Small intestine (tissue), 7 donors: ENCODE results near the gene ANKRD55. TPM values are rescaled to one million over a fixed set of nuclear protein-coding genes. Genes with fewer than 3 reads are reported as not detected.

Source experiments
- DNase-seq, 2 donors: peaks; one replicate each; pipeline versions ENCODE4 v3.0.0 to v3.0.0-alpha.2; 2013
- FAIRE-seq: peaks from 2 replicates; lab custom pipeline; 2012; peaks lifted over from hg19 to GRCh38; lab: Jason Lieb, UNC
- H3K27ac ChIP-seq, 3 donors: one replicate each; pipeline ENCODE4 v1.5.1; 2013; ENCODE audit warnings: low read length in 2 of 3, mild to moderate bottlenecking in 2 of 3, control low read depth in 1 of 3, inconsistent platforms in 1 of 3, low read depth in 1 of 3, moderate library complexity in 1 of 3
- H3K27me3 ChIP-seq, 3 donors: one replicate each; pipeline ENCODE4 v1.6.1; 2013; ENCODE audit warnings: low read length in 3 of 3, inconsistent platforms in 1 of 3; ENCODE audit not compliant: control insufficient read depth in 3 of 3, insufficient read depth in 3 of 3
- H3K36me3 ChIP-seq, 3 donors: one replicate each; pipeline ENCODE4 v1.6.1; 2013; ENCODE audit warnings: low read length in 3 of 3, inconsistent platforms in 1 of 3, low read depth in 1 of 3, mild to moderate bottlenecking in 1 of 3, moderate library complexity in 1 of 3; ENCODE audit not compliant: control insufficient read depth in 3 of 3, insufficient read depth in 2 of 3
- H3K4me1 ChIP-seq, 3 donors: one replicate each; pipeline ENCODE4 v1.6.1; 2013; ENCODE audit warnings: low read length in 2 of 3, inconsistent platforms in 1 of 3, low read depth in 1 of 3, mild to moderate bottlenecking in 1 of 3, moderate library complexity in 1 of 3; ENCODE audit not compliant: control insufficient read depth in 3 of 3, insufficient read depth in 2 of 3
- H3K4me3 ChIP-seq, 3 donors: one replicate each; pipeline ENCODE4 v1.5.1; 2013; ENCODE audit warnings: low read length in 3 of 3, control low read depth in 1 of 3, inconsistent platforms in 1 of 3, low read depth in 1 of 3, mild to moderate bottlenecking in 1 of 3, moderate library complexity in 1 of 3
- H3K9me3 ChIP-seq, 2 donors: one replicate each; pipeline ENCODE4 v1.6.1; 2013; ENCODE audit warnings: low read depth in 1 of 2, low read length in 1 of 2; ENCODE audit not compliant: control insufficient read depth in 2 of 2, insufficient read depth in 1 of 2
- WGBS, 3 donors: extraction: QIAGEN DNeasy Blood & Tissue Kit; methylation state at CpG; one replicate each; pipeline ENCODE4 v1.1.7; 2013; 5-methylcytosine and 5-hydroxymethylcytosine counted together
- polyA plus RNA-seq, 4 donors: library from polyadenylated mRNA; stranded (reverse) in 3 of 4; unstranded in 1 of 4; fragments of 200-250 nt in 3 of 4; fragments of 120-200 nt in 1 of 4; gene quantifications; one replicate each; pipeline versions ENCODE4 v1.2.1 to v1.2.3, GENCODE V29; 2013
- donor health status: healthy with polysubstance abuse.
- donor health status: control.
- donor health status: control.
- donor health status: Bipolar disorder and iron deficiency.
- donor health status: healthy.

Gene ANKRD55
- polyA plus RNA-seq, 4 donors = 0.10 to 0.13 TPM; not detected in 2

- 85 to 90% (median 89%) methylated on average over 10 of the region's 10 CpGs for WGBS, 3 donors
- Histone ChIP-seq H3K27ac (no peak overlapping the region), H3K36me3 (no peaks in the 10 kb centered on the region), H3K9me3 (no peaks in the 10 kb centered on the region), H3K4me1 (no peaks in the 10 kb centered on the region), H3K27me3 (no peaks in the 10 kb centered on the region), H3K4me3 (no peak overlapping the region)
- FAIRE-seq (no peak), DNase-seq (no peak)
Measured at GRCh38 chr5:56094579-56095361, 138.4 kb downstream of the ANKRD55 start.

- H3K9me3 ChIP-seq = no peaks in the 10 kb centered on the region
- 84 to 93% (median 88%) methylated on average over 2 of the region's 2 CpGs for WGBS, 3 donors
- DNase-seq (no peak), FAIRE-seq (no peak)
- peaks cover 0 to 5% (median 0%) of the 10 kb centered on the region in 3 donors for H3K4me1 ChIP-seq
- no peaks in the 10 kb centered on the region for H3K27me3 ChIP-seq
- no peak overlapping the region for H3K27ac ChIP-seq
- no peaks in the 10 kb centered on the region for H3K36me3 ChIP-seq
- no peak overlapping the region for H3K4me3 ChIP-seq
Measured at GRCh38 chr5:56093970-56094369, 139.2 kb downstream of the ANKRD55 start.

- FAIRE-seq = no peak
- H3K4me1 ChIP-seq = peaks cover 0 to 11% (median 0%) of the 10 kb centered on the region in 3 donors
- WGBS, 3 donors = 71 to 78% (median 73%) methylated on average over 5 of the region's 5 CpGs
Measured at GRCh38 chr5:56092115-56092514, 141.0 kb downstream of the ANKRD55 start.

GRCh38 chr5:56091664-56092063 is 141.5 kb downstream of the ANKRD55 start:
- FAIRE-seq = no peak

More at GRCh38 chr5:56092115-56092514, 141.0 kb downstream of the ANKRD55 start:
- Histone ChIP-seq H3K36me3 (no peaks in the 10 kb centered on the region), H3K9me3 (no peaks in the 10 kb centered on the region), H3K27ac (no peak overlapping the region), H3K27me3 (no peaks in the 10 kb centered on the region), H3K4me3 (no peak overlapping the region)
- DNase-seq = no peak

GRCh38 chr5:56090793-56091460 is 142.2 kb downstream of the ANKRD55 start:
- peaks cover 0 to 11% (median 0%) of the 10 kb centered on the region in 3 donors for H3K4me1 ChIP-seq
- H3K36me3 ChIP-seq = no peaks in the 10 kb centered on the region
- H3K27ac ChIP-seq = no peak overlapping the region
- H3K4me3 ChIP-seq = no peak overlapping the region
- FAIRE-seq (no peak), DNase-seq (no peak)
- 87 to 93% (median 91%) methylated on average over 7 of the region's 7 CpGs for WGBS, 3 donors
- no peaks in the 10 kb centered on the region for H3K27me3 ChIP-seq
- H3K9me3 ChIP-seq = no peaks in the 10 kb centered on the region

More at GRCh38 chr5:56091664-56092063, 141.5 kb downstream of the ANKRD55 start:
- no peak for DNase-seq
- no peak overlapping the region for H3K27ac ChIP-seq
- no peak overlapping the region for H3K4me3 ChIP-seq
- H3K4me1 ChIP-seq = peaks cover 0 to 11% (median 0%) of the 10 kb centered on the region in 3 donors
- no peaks in the 10 kb centered on the region for H3K9me3 ChIP-seq
- H3K36me3 ChIP-seq = no peaks in the 10 kb centered on the region
- H3K27me3 ChIP-seq = no peaks in the 10 kb centered on the region

- WGBS, 3 donors = 59 to 77% (median 64%) methylated on average over 5 of the region's 5 CpGs
- no peaks in the 10 kb centered on the region for H3K36me3 ChIP-seq
- no peaks in the 10 kb centered on the region for H3K9me3 ChIP-seq
- no peak overlapping the region for H3K4me3 ChIP-seq
- H3K27me3 ChIP-seq = no peaks in the 10 kb centered on the region
- H3K27ac ChIP-seq = peak overlapping the region in 1 of 3 donors; percentile 11
- peak in 1 of 2 donors; percentile 62 for DNase-seq
- no peak for FAIRE-seq
- peaks cover 0 to 11% (median 0%) of the 10 kb centered on the region in 3 donors for H3K4me1 ChIP-seq
Measured at GRCh38 chr5:56088967-56089829, 143.9 kb downstream of the ANKRD55 start.

GRCh38 chr5:56088431-56088949 is 144.6 kb downstream of the ANKRD55 start:
- DNase-seq (no peak), FAIRE-seq (no peak)
- Histone ChIP-seq H3K36me3 (no peaks in the 10 kb centered on the region), H3K27ac (no peak overlapping the region), H3K27me3 (no peaks in the 10 kb centered on the region), H3K4me3 (no peak overlapping the region), H3K4me1 (peaks cover 0 to 11% (median 0%) of the 10 kb centered on the region in 3 donors), H3K9me3 (no peaks in the 10 kb centered on the region)
- WGBS, 3 donors = 71 to 93% (median 88%) methylated on average over 4 of the region's 4 CpGs

GRCh38 chr5:56085193-56085592 is 147.9 kb downstream of the ANKRD55 start:
- H3K27me3 ChIP-seq = no peaks in the 10 kb centered on the region
- no peaks in the 10 kb centered on the region for H3K36me3 ChIP-seq
- peaks cover 0 to 3% of the 10 kb centered on the region in 2 donors for H3K9me3 ChIP-seq
- H3K4me3 ChIP-seq = no peak overlapping the region
- no peak overlapping the region for H3K27ac ChIP-seq
- peaks cover 0 to 11% (median 3%) of the 10 kb centered on the region in 3 donors for H3K4me1 ChIP-seq
- FAIRE-seq (no peak), DNase-seq (no peak)
- WGBS, 3 donors = 55 to 81% (median 72%) methylated on average over 3 of the region's 3 CpGs
